A673 (cell line): ENCODE data around the gene ASPSCR1. TPM values are rescaled to one million over a fixed set of nuclear protein-coding genes. Genes with fewer than 3 reads are reported as not detected.

Source experiments
- BruUV-seq: library from RNA; stranded (reverse); fragments of 400-500 nt; replicated peaks from 2 replicates; lab custom pipeline; 2021; lab: Mats Ljungman, UMichigan
- CTCF ChIA-PET: fragments of 300-600 bp; sonication (Branson Sonifier 250); formaldehyde crosslinking; loops from one replicate; lab custom pipeline; 2022; ENCODE audit warnings: antibody characterized with exemption; lab: Charles Lee
- POLR2A ChIA-PET: fragments of 300-600 bp; sonication (Branson Sonifier 250); formaldehyde crosslinking; loops from one replicate; lab custom pipeline; 2022; ENCODE audit warnings: antibody characterized with exemption; ENCODE audit not compliant: low non-redundant PET; lab: Charles Lee
- DNase-seq: peaks from one replicate; pipeline ENCODE4 v3.0.0-alpha.2; 2015; ENCODE audit warnings: low spot score
- H3K27ac ChIP-seq: fragments of 200-600 bp; sonication (generic); 2 replicates; pipeline ENCODE4 v1.5.1; 2016; ENCODE audit warnings: mixed run types, low read depth, mild to moderate bottlenecking, mixed read lengths, antibody characterized with exemption, low read length; ENCODE audit not compliant: poor library complexity, severe bottlenecking
- H3K27me3 ChIP-seq: fragments of 200-600 bp; sonication (generic); replicated peaks from 2 replicates; pipeline ENCODE4 v1.6.1; 2017; ENCODE audit warnings: mixed run types, low read depth, mild to moderate bottlenecking, mixed read lengths, antibody characterized with exemption, low read length; ENCODE audit not compliant: insufficient read depth, poor library complexity
- H3K36me3 ChIP-seq: fragments of 200-600 bp; sonication (generic); 2 replicates; pipeline ENCODE4 v1.6.1; 2016; ENCODE audit warnings: mixed run types, mild to moderate bottlenecking, mixed read lengths, antibody characterized with exemption, low read length; ENCODE audit not compliant: insufficient read depth, poor library complexity, severe bottlenecking
- H3K4me1 ChIP-seq: fragments of 200-600 bp; sonication (generic); 2 replicates; pipeline ENCODE4 v1.6.1; 2017; ENCODE audit warnings: mixed run types, mild to moderate bottlenecking, mixed read lengths, antibody characterized with exemption, low read length; ENCODE audit not compliant: insufficient read depth, poor library complexity, severe bottlenecking
- H3K4me3 ChIP-seq: fragments of 200-600 bp; sonication (generic); 2 replicates; pipeline ENCODE4 v1.5.1; 2016; ENCODE audit warnings: low read depth, mixed run types, mild to moderate bottlenecking, mixed read lengths, low read length; ENCODE audit not compliant: poor library complexity, severe bottlenecking
- H3K9me3 ChIP-seq: fragments of 200-600 bp; sonication (generic); 2 replicates; pipeline ENCODE4 v1.6.1; 2016; ENCODE audit warnings: mixed run types, low read depth, mild to moderate bottlenecking, mixed read lengths, antibody characterized with exemption, low read length; ENCODE audit not compliant: poor library complexity, severe bottlenecking
- CTCF ChIP-seq: fragments of 300-800, 200-600 bp; sonication (generic); conservative IDR thresholded peaks from 2 replicates; pipeline ENCODE4 v1.5.1; 2017; ENCODE audit warnings: low read depth, mild to moderate bottlenecking, antibody characterized with exemption, low read length, moderate library complexity, mixed read lengths
- EZH2 ChIP-seq: fragments of 200-600 bp; sonication (generic); IDR thresholded peaks from 2 replicates; pipeline ENCODE4 v1.6.1; 2017; ENCODE audit warnings: borderline replicate concordance, low read depth, mild to moderate bottlenecking, mixed read lengths, antibody characterized with exemption, low read length; ENCODE audit not compliant: poor library complexity, severe bottlenecking
- intact Hi-C: fragments of 100-400 bp; cut with micrococcal nuclease; formaldehyde crosslinking; loops from one replicate; pipeline ENCODE4 v1.10.0; 2022; ENCODE audit not compliant: unreplicated experiment
- total RNA-seq: library from RNA; stranded (reverse); gene quantifications from 2 replicates; pipeline ENCODE4 v1.2.3, GENCODE V29; 2021

Gene ASPSCR1
- total RNA-seq, 1 experiment from 2014 or later = 46.2 TPM

- CTCF ChIA-PET = no interaction called here
- no peaks in the 10 kb centered on the region for H3K27me3 ChIP-seq
- peaks cover 8% of the 10 kb centered on the region for H3K36me3 ChIP-seq
- H3K27ac ChIP-seq = no peak overlapping the region
- peaks cover 23% of the 10 kb centered on the region for H3K4me1 ChIP-seq
- no peak for DNase-seq
- H3K4me3 ChIP-seq = no peak overlapping the region
- POLR2A ChIA-PET = interaction anchor here (0.6 kb wide), 1 partner anchor 201 kb away, joined by 6 read pairs; no protein-coding TSS in a partner anchor
- no peak for TF ChIP-seq CTCF
- TF ChIP-seq EZH2 = no peak
- H3K9me3 ChIP-seq = no peaks in the 10 kb centered on the region
- intact Hi-C loops = no loop called here
- no TSS peak for BruUV-seq
Measured at GRCh38 chr17:82017612-82018151, 40.3 kb downstream of the ASPSCR1 start.

GRCh38 chr17:82018152-82018988 is 40.9 kb downstream of the ASPSCR1 start:
- Histone ChIP-seq H3K4me3 (no peak overlapping the region), H3K4me1 (peaks cover 23% of the 10 kb centered on the region), H3K27ac (no peak overlapping the region), H3K36me3 (peaks cover 8% of the 10 kb centered on the region), H3K27me3 (no peaks in the 10 kb centered on the region), H3K9me3 (no peaks in the 10 kb centered on the region)
- ChIA-PET CTCF (no interaction called here), POLR2A (no interaction called here)
- TSS peak; percentile 73 for BruUV-seq
- no peak for DNase-seq
- intact Hi-C loops = no loop called here
- TF ChIP-seq EZH2 = no peak
- no peak for TF ChIP-seq CTCF

- H3K27ac ChIP-seq = no peak overlapping the region
- no peak overlapping the region for H3K4me3 ChIP-seq
- peaks cover 26% of the 10 kb centered on the region for H3K4me1 ChIP-seq
- DNase-seq = no peak
- H3K9me3 ChIP-seq = no peaks in the 10 kb centered on the region
- CTCF ChIA-PET = interaction anchor here (0.5 to 4.1 kb wide), 4 partner anchors 12 to 60 kb away, joined by 3 to 23 read pairs (median 6); no protein-coding TSS in a partner anchor
- H3K27me3 ChIP-seq = no peaks in the 10 kb centered on the region
- peaks cover 8% of the 10 kb centered on the region for H3K36me3 ChIP-seq
- intact Hi-C loops = no loop called here
- POLR2A ChIA-PET = no interaction called here
- no TSS peak for BruUV-seq
- no peak for TF ChIP-seq CTCF
- no peak for TF ChIP-seq EZH2
Measured at GRCh38 chr17:82018989-82019689, 41.7 kb downstream of the ASPSCR1 start.
